Keratinocyte (primary cell): ENCODE data around the gene AP5M1.

ENCODE experiments used
- CTCF ChIP-seq, 3 experiments: IDR thresholded peaks in 1 of 3; conservative IDR thresholded peaks in 1 of 3; optimal IDR thresholded peaks in 1 of 3; 2 replicates in 2 of 3; 3 replicates in 1 of 3; pipeline versions ENCODE3 to v1.5.1; 2011; ENCODE audit warnings: low read length in 3 of 3, mild to moderate bottlenecking in 3 of 3, moderate library complexity in 2 of 3, control low read depth in 1 of 3, inconsistent platforms in 1 of 3; ENCODE audit not compliant: insufficient read depth in 2 of 3; ENCODE audit errors: extremely low read depth in 1 of 3
- EZH2 ChIP-seq: IDR thresholded peaks from one replicate; pipeline ENCODE4 v1.6.1; 2012; ENCODE audit warnings: inconsistent platforms, mild to moderate bottlenecking, low read length, moderate library complexity

- TF ChIP-seq CTCF (optimal IDR thresholded peaks at IDR 0.05 in 1 of 3, IDR thresholded peaks at IDR 0.05 in 1 of 3, conservative IDR thresholded peaks at IDR 0.05 in 1 of 3; ENCODE audit: extremely low read depth in 1 of 3, insufficient read depth in 2 of 3, low read length in 3 of 3) (no peak), EZH2 (no peak)
Observed at GRCh38 chr14:57266065-57266464, 2.7 kb upstream of the AP5M1 start.
